Measurements from ENCODE around the gene TTC27.
"Not testable (repeated sequence)": the region's sequence is repeated elsewhere in the genome, so short reads cannot be mapped to it uniquely, and the experiment has no call there.

GRCh38 chr2:32730958-32731357 lies 103.1 kb downstream of the TTC27 start:
- TF ChIP-seq CTCF (IDR thresholded peaks at IDR 0.05 in 4 of 5, conservative IDR thresholded peaks at IDR 0.05 in 1 of 5); POLR2A (IDR thresholded peaks at IDR 0.05): not testable (repeated sequence)

Data from gastrocnemius medialis (tissue), 4 donors.